Activated B cell treated with CpG ODN at 0.5 μM for 24 hours (primary cell): ENCODE results near the gene APOBR. TPM values are rescaled to one million over a fixed set of nuclear protein-coding genes. Genes with fewer than 3 reads are reported as not detected.
A peak's percentile ranks its signal among the peaks of the same experiment; 100 is the strongest.
"Not testable (repeated sequence)": the region's sequence is repeated elsewhere in the genome, so short reads cannot be mapped to it uniquely, and the experiment has no call there.

Source experiments
- ATAC-seq: fragments of 200-7000 bp; cut with Tn5 transposase; one replicate; pipeline ENCODE4 v1.10.0; 2021; ENCODE audit warnings: low read depth, mild to moderate bottlenecking, moderate library complexity
- CTCF ChIA-PET: fragments of 350-600 bp; sonication (Branson Sonifier 250); formaldehyde crosslinking; loops from one replicate; lab custom pipeline; 2021; ENCODE audit warnings: antibody characterized with exemption; lab: Charles Lee
- POLR2A ChIA-PET: fragments of 350-600 bp; sonication (Branson Sonifier 250); formaldehyde crosslinking; loops from one replicate; lab custom pipeline; 2021; ENCODE audit warnings: antibody characterized with exemption; lab: Charles Lee
- DNase-seq: peaks from one replicate; pipeline ENCODE4 v3.0.0; 2022
- H3K27ac Mint-ChIP-seq: one replicate; pipeline ENCODE4 v1.8.0; 2020; ENCODE audit warnings: mixed read lengths
- H3K27me3 Mint-ChIP-seq: one replicate; pipeline ENCODE4 v1.8.0; 2021; ENCODE audit warnings: mixed read lengths
- H3K36me3 Mint-ChIP-seq: one replicate; pipeline ENCODE4 v1.8.0; 2021; ENCODE audit warnings: low read depth, mixed read lengths
- H3K4me1 Mint-ChIP-seq: one replicate; pipeline ENCODE4 v1.8.0; 2021; ENCODE audit warnings: mixed read lengths
- H3K4me3 Mint-ChIP-seq: one replicate; pipeline ENCODE4 v1.8.0; 2020; ENCODE audit warnings: mild to moderate bottlenecking, mixed read lengths
- H3K9me3 Mint-ChIP-seq: one replicate; pipeline ENCODE4 v1.8.0; 2020; ENCODE audit warnings: mixed read lengths
- intact Hi-C: fragments of 100-400 bp; cut with micrococcal nuclease; formaldehyde crosslinking; loops from one replicate; pipeline ENCODE4 v1.15.1; 2024
- total RNA-seq: library from RNA; stranded (reverse); gene quantifications from 2 replicates; pipeline ENCODE4 v1.2.3, GENCODE V29; 2022
- TF ChIP-seq, protein P1 (sequence below): fragments of 200-600 bp; IDR thresholded peaks from one replicate; pipeline ENCODE4 v1.8.0; 2022; ENCODE audit warnings: antibody characterized with exemption, mild to moderate bottlenecking

The APOBR gene
- total RNA-seq, 1 donor from 2014 or later = 2.9 TPM

DNA sequence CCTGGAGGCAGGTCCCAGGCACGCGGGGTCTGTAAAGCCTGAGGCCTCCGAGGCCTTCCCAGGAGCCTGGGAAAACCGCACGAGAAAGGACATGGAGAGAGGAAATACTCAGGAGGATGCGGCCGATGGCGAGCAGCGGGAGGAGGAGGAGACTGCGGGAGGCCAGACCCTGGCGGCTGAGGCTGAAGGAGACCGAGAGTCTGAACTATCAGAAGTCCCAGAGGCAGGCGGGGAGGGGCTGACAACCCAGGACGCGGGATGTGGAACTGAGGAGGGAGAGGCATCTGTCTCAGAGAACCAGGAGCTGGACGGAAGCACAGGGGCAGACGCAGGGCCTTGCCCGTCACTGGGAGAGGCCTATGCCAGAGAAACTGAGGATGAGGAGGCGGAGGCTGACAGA lies 2.4 kb downstream of the APOBR start:
- H3K9me3 Mint-ChIP-seq = no peaks in the 10 kb centered on the region
- intact Hi-C loops = no loop called here
- no peak overlapping the region for H3K4me3 Mint-ChIP-seq
- ChIA-PET CTCF (no interaction called here), POLR2A (no interaction called here)
- no peaks in the 10 kb centered on the region for H3K27me3 Mint-ChIP-seq
- H3K4me1 Mint-ChIP-seq = peaks cover 48% of the 10 kb centered on the region
- peaks cover 2% of the 10 kb centered on the region for H3K36me3 Mint-ChIP-seq
- DNase-seq (no peak), ATAC-seq (no peak)
- TF ChIP-seq, protein P1, sequence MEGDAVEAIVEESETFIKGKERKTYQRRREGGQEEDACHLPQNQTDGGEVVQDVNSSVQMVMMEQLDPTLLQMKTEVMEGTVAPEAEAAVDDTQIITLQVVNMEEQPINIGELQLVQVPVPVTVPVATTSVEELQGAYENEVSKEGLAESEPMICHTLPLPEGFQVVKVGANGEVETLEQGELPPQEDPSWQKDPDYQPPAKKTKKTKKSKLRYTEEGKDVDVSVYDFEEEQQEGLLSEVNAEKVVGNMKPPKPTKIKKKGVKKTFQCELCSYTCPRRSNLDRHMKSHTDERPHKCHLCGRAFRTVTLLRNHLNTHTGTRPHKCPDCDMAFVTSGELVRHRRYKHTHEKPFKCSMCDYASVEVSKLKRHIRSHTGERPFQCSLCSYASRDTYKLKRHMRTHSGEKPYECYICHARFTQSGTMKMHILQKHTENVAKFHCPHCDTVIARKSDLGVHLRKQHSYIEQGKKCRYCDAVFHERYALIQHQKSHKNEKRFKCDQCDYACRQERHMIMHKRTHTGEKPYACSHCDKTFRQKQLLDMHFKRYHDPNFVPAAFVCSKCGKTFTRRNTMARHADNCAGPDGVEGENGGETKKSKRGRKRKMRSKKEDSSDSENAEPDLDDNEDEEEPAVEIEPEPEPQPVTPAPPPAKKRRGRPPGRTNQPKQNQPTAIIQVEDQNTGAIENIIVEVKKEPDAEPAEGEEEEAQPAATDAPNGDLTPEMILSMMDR = no peak
- peak overlapping the region; percentile 21 for H3K27ac Mint-ChIP-seq

DNA sequence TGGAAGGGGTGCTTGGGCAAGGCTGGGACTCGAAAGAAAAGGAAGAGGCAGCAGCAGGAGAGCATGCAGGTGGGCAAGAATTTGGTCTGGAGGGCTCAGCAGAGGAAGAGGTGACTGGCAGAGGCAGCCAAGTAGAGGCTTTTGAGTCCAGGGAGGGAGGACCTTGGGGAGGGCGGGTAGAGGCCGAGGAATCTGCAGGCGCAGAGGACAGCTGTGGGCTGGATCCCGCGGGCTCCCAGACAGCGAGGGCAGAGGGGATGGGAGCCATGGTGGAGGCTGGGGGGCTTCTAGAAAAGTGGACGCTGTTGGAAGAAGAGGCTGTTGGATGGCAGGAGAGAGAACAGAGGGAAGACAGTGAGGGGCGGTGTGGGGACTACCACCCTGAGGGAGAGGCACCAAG lies 2.9 kb downstream of the APOBR start:
- no peaks in the 10 kb centered on the region for H3K9me3 Mint-ChIP-seq
- H3K4me3 Mint-ChIP-seq = no peak overlapping the region
- no peak for ATAC-seq
- TF ChIP-seq, protein P1 = no peak
- CTCF ChIA-PET = no interaction called here
- H3K4me1 Mint-ChIP-seq = peaks cover 42% of the 10 kb centered on the region
- no peaks in the 10 kb centered on the region for H3K36me3 Mint-ChIP-seq
- intact Hi-C loops = no loop called here
- DNase-seq = no peak
- POLR2A ChIA-PET = no interaction called here
- H3K27ac Mint-ChIP-seq = peak overlapping the region; percentile 21
- H3K27me3 Mint-ChIP-seq = no peaks in the 10 kb centered on the region

DNA sequence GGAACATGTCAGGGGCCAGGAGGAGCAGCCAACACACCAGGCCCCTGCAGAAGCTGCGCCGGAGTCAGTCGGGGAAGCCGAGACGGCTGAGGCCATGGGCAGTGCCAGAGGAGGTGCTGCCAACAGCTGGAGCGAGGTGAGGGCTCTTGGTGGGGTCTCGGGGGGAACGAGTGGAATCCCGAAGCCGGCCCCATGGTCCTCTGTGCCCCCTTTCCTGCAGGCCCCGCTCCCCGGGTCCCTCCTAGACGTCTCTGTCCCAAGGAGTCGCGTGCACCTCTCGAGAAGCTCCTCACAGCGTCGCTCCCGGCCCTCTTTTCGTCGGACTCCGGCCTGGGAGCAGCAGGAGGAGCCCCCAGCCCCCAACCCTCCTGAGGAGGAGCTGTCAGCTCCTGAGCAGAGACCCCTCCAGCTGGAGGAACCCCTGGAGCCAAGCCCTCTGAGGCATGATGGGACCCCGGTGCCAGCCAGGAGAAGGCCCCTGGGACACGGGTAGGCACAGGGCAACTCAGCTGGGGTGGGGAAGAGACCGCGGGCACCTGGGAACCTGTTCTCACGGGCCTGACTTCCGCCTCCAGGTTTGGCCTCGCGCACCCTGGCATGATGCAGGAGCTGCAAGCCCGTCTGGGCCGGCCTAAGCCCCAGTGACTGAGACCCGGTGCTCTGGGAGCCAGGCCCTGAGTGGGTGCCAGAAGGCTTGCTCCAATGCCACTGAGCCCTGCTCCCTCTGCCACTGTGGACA lies 3.6 kb downstream of the APOBR start:
- ChIA-PET CTCF (no interaction called here), POLR2A (no interaction called here)
- ATAC-seq (no peak), DNase-seq (no peak)
- no peak overlapping the region for H3K27ac Mint-ChIP-seq
- peaks cover 39% of the 10 kb centered on the region for H3K4me1 Mint-ChIP-seq
- H3K4me3 Mint-ChIP-seq = no peak overlapping the region
- H3K27me3 Mint-ChIP-seq = no peaks in the 10 kb centered on the region
- no peaks in the 10 kb centered on the region for H3K36me3 Mint-ChIP-seq
- H3K9me3 Mint-ChIP-seq = no peaks in the 10 kb centered on the region
- intact Hi-C loops = no loop called here
- TF ChIP-seq, protein P1 = no peak

DNA sequence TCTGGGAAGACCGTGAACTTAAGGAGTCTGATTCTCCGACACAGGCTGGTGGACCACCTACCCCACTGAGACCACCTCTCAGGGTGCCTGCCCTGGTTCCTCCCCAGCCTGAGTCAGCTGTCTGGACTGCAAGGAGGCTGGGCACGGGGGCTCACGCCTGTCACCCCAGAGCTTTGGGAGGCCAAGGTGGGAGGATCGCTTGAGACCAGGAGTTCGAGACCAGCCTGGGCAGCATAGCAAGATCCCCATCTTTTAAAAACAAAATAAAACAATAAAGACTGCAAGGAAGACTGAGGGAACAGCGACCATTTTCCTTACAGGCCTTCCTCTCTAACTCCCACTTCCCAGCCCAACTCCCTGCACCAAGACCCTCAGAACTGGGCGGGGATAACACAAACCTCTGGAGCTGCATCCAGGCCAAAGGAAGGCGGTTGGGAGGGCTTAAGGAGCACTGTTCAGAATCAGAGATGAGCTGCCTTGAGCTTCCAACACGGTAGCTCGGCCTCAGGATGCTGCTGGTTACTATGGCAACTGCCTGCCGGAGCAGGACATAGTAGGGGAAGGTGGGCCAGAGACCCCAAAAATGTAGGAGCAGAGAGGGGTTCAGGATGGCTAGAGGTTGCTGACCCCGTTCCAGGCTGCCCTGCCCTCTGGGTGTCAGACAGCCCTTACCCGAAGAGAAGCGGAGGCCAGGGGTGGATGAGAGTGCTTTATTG lies 4.4 kb downstream of the APOBR start:
- DNase-seq (no peak), ATAC-seq (no peak)
- TF ChIP-seq, protein P1 = no peak
- Mint-ChIP-seq H3K9me3 (no peaks in the 10 kb centered on the region), H3K27me3 (no peaks in the 10 kb centered on the region), H3K27ac (no peak overlapping the region), H3K36me3 (no peaks in the 10 kb centered on the region), H3K4me3 (no peak overlapping the region), H3K4me1 (peaks cover 31% of the 10 kb centered on the region)
- CTCF ChIA-PET = no interaction called here
- intact Hi-C loops = no loop called here
- POLR2A ChIA-PET = interaction anchor here (0.7 kb wide), 1 partner anchor 453 kb away, joined by 3 read pairs; no protein-coding TSS in a partner anchor

DNA sequence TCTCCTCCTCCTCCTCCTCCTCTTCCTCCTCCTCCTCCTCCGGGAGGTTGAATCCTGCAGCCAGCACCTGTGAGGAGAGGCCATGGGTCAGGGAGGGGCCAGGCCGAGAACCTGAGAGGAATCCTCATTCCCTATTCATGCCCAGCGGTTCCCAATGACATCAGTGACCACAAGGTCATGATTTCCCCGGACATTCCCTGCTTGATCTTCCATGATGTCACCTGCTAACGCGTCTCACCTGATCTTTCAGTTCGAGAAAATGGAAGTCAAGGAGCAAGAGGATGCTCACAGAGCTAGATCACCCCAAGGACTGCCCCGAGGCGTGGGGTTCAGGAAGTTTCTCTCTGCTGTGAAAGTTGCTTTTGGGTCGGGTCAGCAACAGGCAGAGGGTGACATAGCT lies 5.4 kb downstream of the APOBR start:
- H3K4me1 Mint-ChIP-seq = peaks cover 20% of the 10 kb centered on the region
- TF ChIP-seq, protein P1 = no peak
- no peaks in the 10 kb centered on the region for H3K27me3 Mint-ChIP-seq
- ATAC-seq (no peak), DNase-seq (no peak)
- intact Hi-C loops = no loop called here
- CTCF ChIA-PET = no interaction called here
- H3K4me3 Mint-ChIP-seq = no peak overlapping the region
- H3K36me3 Mint-ChIP-seq = no peaks in the 10 kb centered on the region
- POLR2A ChIA-PET = no interaction called here
- H3K9me3 Mint-ChIP-seq = no peaks in the 10 kb centered on the region
- peak overlapping the region; percentile 59 for H3K27ac Mint-ChIP-seq

DNA sequence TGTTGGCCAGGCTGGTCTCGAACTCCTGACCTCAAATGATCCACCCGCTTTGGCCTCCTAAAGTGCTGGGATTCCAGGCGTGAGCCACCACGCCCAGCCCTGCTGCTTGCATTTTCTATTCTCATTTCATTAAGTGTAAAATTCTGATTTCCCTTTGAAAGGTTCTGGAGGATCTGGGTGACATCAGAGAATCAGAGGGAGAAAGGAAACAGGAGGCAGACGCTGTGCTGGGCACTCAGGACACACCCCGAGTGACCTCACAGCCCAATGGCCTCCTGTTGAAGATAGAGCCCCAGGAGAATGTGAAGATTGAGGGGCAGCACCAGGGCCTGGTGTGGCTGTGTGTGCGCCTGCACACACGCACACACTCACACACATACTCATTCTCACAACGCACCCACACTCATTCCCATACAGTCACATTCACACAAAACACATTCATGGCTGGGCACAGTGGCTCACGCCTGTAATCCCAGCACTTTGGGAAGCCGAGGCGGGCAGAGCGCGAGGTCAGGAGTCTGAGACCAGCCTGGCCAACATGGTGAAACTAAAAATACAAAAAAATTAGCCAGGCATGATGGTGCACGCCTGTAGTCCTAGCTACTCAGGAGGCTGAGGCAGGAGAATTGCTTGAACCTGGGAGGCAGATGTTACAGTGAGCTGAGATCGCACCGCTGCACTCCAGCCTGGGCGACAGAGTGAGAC lies 6.2 kb downstream of the APOBR start:
- peaks cover 13% of the 10 kb centered on the region for H3K4me1 Mint-ChIP-seq
- H3K9me3 Mint-ChIP-seq, ATAC-seq, CTCF ChIA-PET, H3K4me3 Mint-ChIP-seq, H3K36me3 Mint-ChIP-seq, intact Hi-C loops, POLR2A ChIA-PET, DNase-seq, H3K27me3 Mint-ChIP-seq: not testable (repeated sequence)
- H3K27ac Mint-ChIP-seq = peak overlapping the region; percentile 59
